Measurements from ENCODE around the gene NEUROG1.

Gene NEUROG1

GRCh38 chr5:135577421-135577820 is 41.7 kb upstream of the NEUROG1 start:
- H3K4me3 ChIP-seq (ENCODE audit: low read depth, low read length, poor library complexity, severe bottlenecking): no peak overlapping the region
- H3K9ac ChIP-seq (ENCODE audit: low read length): no peak overlapping the region
- no peaks in the 10 kb centered on the region for H3K27me3 ChIP-seq (ENCODE audit: insufficient read depth, low read length)
- no peak overlapping the region for H3K4me2 ChIP-seq (ENCODE audit: low read length)
- no peaks in the 10 kb centered on the region for H4K20me1 ChIP-seq (ENCODE audit: insufficient read depth, low read length)
- H3K79me2 ChIP-seq (ENCODE audit: insufficient read depth, low read length): no peaks in the 10 kb centered on the region
- H3K36me3 ChIP-seq (ENCODE audit: insufficient read depth, low read length): no peaks in the 10 kb centered on the region
- no peak overlapping the region for H3K27ac ChIP-seq (ENCODE audit: low read depth, low read length, poor library complexity, severe bottlenecking)
- no peak overlapping the region for H2AFZ ChIP-seq (ENCODE audit: low read length)
- H3K4me1 ChIP-seq (ENCODE audit: insufficient read depth, low read length, severe bottlenecking): no peaks in the 10 kb centered on the region
- no peaks in the 10 kb centered on the region for H3K9me2 ChIP-seq (ENCODE audit: low read depth, low read length)
- H3K9me3 ChIP-seq (ENCODE audit: low read length): no peaks in the 10 kb centered on the region
- TF ChIP-seq CTCF (IDR thresholded peaks at IDR 0.05; ENCODE audit: low read length) (no peak), EZH2 (IDR thresholded peaks at IDR 0.05; ENCODE audit: borderline replicate concordance, low read length) (no peak)
- no peaks in the 10 kb centered on the region for H3F3A ChIP-seq (ENCODE audit: insufficient read depth, low read length)

GRCh38 chr5:135576075-135576599 is 40.4 kb upstream of the NEUROG1 start:
- no peaks in the 10 kb centered on the region for H3K27me3 ChIP-seq (ENCODE audit: insufficient read depth, low read length)
- no peak overlapping the region for H3K27ac ChIP-seq (ENCODE audit: low read depth, low read length, poor library complexity, severe bottlenecking)
- H3K4me3 ChIP-seq (ENCODE audit: low read depth, low read length, poor library complexity, severe bottlenecking): no peak overlapping the region
- H3K4me2 ChIP-seq (ENCODE audit: low read length): no peak overlapping the region
- TF ChIP-seq EZH2 (IDR thresholded peaks at IDR 0.05; ENCODE audit: borderline replicate concordance, low read length) (no peak), CTCF (IDR thresholded peaks at IDR 0.05; ENCODE audit: low read length) (no peak)
- no peaks in the 10 kb centered on the region for H3K79me2 ChIP-seq (ENCODE audit: insufficient read depth, low read length)
- no peaks in the 10 kb centered on the region for H3K36me3 ChIP-seq (ENCODE audit: insufficient read depth, low read length)
- H4K20me1 ChIP-seq (ENCODE audit: insufficient read depth, low read length): no peaks in the 10 kb centered on the region
- no peaks in the 10 kb centered on the region for H3K9me2 ChIP-seq (ENCODE audit: low read depth, low read length)
- H3K9ac ChIP-seq (ENCODE audit: low read length): no peak overlapping the region
- no peaks in the 10 kb centered on the region for H3K4me1 ChIP-seq (ENCODE audit: insufficient read depth, low read length, severe bottlenecking)
- no peaks in the 10 kb centered on the region for H3F3A ChIP-seq (ENCODE audit: insufficient read depth, low read length)
- no peak overlapping the region for H2AFZ ChIP-seq (ENCODE audit: low read length)
- no peaks in the 10 kb centered on the region for H3K9me3 ChIP-seq (ENCODE audit: low read length)

GRCh38 chr5:135574493-135574892 is 38.7 kb upstream of the NEUROG1 start:
- no peaks in the 10 kb centered on the region for H3K9me3 ChIP-seq (ENCODE audit: low read length)
- H3K79me2 ChIP-seq (ENCODE audit: insufficient read depth, low read length): no peaks in the 10 kb centered on the region
- H4K20me1 ChIP-seq (ENCODE audit: insufficient read depth, low read length): no peaks in the 10 kb centered on the region
- H3K4me1 ChIP-seq (ENCODE audit: insufficient read depth, low read length, severe bottlenecking): no peaks in the 10 kb centered on the region
- no peak overlapping the region for H3K9ac ChIP-seq (ENCODE audit: low read length)
- no peaks in the 10 kb centered on the region for H3K9me2 ChIP-seq (ENCODE audit: low read depth, low read length)
- no peak overlapping the region for H2AFZ ChIP-seq (ENCODE audit: low read length)
- no peaks in the 10 kb centered on the region for H3K36me3 ChIP-seq (ENCODE audit: insufficient read depth, low read length)
- H3K4me2 ChIP-seq (ENCODE audit: low read length): no peak overlapping the region
- no peaks in the 10 kb centered on the region for H3K27me3 ChIP-seq (ENCODE audit: insufficient read depth, low read length)
- H3F3A ChIP-seq (ENCODE audit: insufficient read depth, low read length): no peaks in the 10 kb centered on the region
- TF ChIP-seq EZH2 (IDR thresholded peaks at IDR 0.05; ENCODE audit: borderline replicate concordance, low read length) (no peak), CTCF (IDR thresholded peaks at IDR 0.05; ENCODE audit: low read length) (no peak)
- H3K4me3 ChIP-seq (ENCODE audit: low read depth, low read length, poor library complexity, severe bottlenecking): no peak overlapping the region
- no peak overlapping the region for H3K27ac ChIP-seq (ENCODE audit: low read depth, low read length, poor library complexity, severe bottlenecking)
